Right cardiac atrium (tissue), 5 donors: ENCODE measurements around the gene MRFAP1. TPM values are rescaled to one million over a fixed set of nuclear protein-coding genes. Genes with fewer than 3 reads are reported as not detected.
A peak's percentile ranks its signal among the peaks of the same experiment; 100 is the strongest.
"Not testable (repeated sequence)": the region's sequence is repeated elsewhere in the genome, so short reads cannot be mapped to it uniquely, and the experiment has no call there.

Source experiments
- ATAC-seq, 2 donors: fragments of 200-7000 bp; cut with Tn5 transposase; one replicate each; pipeline versions ENCODE4 v1.8.0 to v1.9.1; 2020; ENCODE audit warnings: moderate library complexity in 2 of 2, mild to moderate bottlenecking in 1 of 2
- DNase-seq, 3 donors: peaks; one replicate each; pipeline ENCODE4 v3.0.0-alpha.2; 2020
- H3K27ac ChIP-seq: one replicate; pipeline ENCODE4 v1.5.1; 2013; ENCODE audit warnings: mild to moderate bottlenecking, low read length, control low read depth, moderate library complexity
- H3K27me3 ChIP-seq: one replicate; pipeline ENCODE4 v1.6.1; 2013; ENCODE audit not compliant: control insufficient read depth, insufficient read depth
- H3K4me1 ChIP-seq: one replicate; pipeline ENCODE4 v1.6.1; 2013; ENCODE audit warnings: low read length; ENCODE audit not compliant: control insufficient read depth, insufficient read depth
- H3K4me3 ChIP-seq: one replicate; pipeline ENCODE4 v1.5.1; 2013; ENCODE audit warnings: low read length, control low read depth
- H3K9me3 ChIP-seq: one replicate; pipeline ENCODE4 v1.6.1; 2013; ENCODE audit warnings: low read length; ENCODE audit not compliant: control insufficient read depth
- WGBS: extraction: QIAGEN DNeasy Blood & Tissue Kit; methylation state at CpG from one replicate; pipeline ENCODE4 v1.1.7; 2013; 5-methylcytosine and 5-hydroxymethylcytosine counted together
- intact Hi-C, 4 donors: fragments of 100-400 bp; cut with DNase I; formaldehyde crosslinking; loops; one replicate each; pipeline versions ENCODE4 v1.11.0 to v1.14.0; 2022 to 2023
- polyA plus RNA-seq: library from polyadenylated mRNA; stranded (reverse); fragments of 200-250 nt; gene quantifications from one replicate; pipeline ENCODE4 v1.2.3, GENCODE V29; 2013
- total RNA-seq, 4 donors: library from RNA; stranded (reverse); fragmentation: NEBNext Ultra II Directional; extraction: Animal tissue kit (Norgen Biotek cat#: 25700); gene quantifications; one replicate each; pipeline ENCODE4 v1.2.1, GENCODE V29; 2021
- donor health status: healthy with polysubstance abuse.
- donor health status: DM: no; HTN: yes; CAD: no.
- donor health status: DM: no; HTN: no; CAD: no.
- donor health status: DM: no; HTN: yes; CAD: no; lungs with severe emphysema.
- donor health status: DM: yes; HTN: yes; CAD: no.

MRFAP1 gene
- total and polyA plus RNA-seq, 5 donors = 250 to 335 (median 263) TPM

- Histone ChIP-seq H3K27ac (no peak overlapping the region), H3K27me3 (no peaks in the 10 kb centered on the region), H3K9me3 (no peaks in the 10 kb centered on the region), H3K4me3 (no peak overlapping the region), H3K4me1 (peaks cover 7% of the 10 kb centered on the region)
- DNase-seq (peak in 1 of 3 donors; percentile 41), ATAC-seq (no peak)
- WGBS = 96% methylated on average over 14 of the region's 14 CpGs
- intact Hi-C loops = no loop called here
Observed at GRCh38 chr4:6639137-6639680, 1.3 kb upstream of the MRFAP1 start.

- peak overlapping the region; percentile 83 for H3K27ac ChIP-seq
- intact Hi-C loops = no loop called here
- H3K4me3 ChIP-seq = peak overlapping the region; percentile 49
- peaks cover 7% of the 10 kb centered on the region for H3K4me1 ChIP-seq
- no peaks in the 10 kb centered on the region for H3K9me3 ChIP-seq
- under 1% methylated on average over 50 of the region's 50 CpGs for WGBS
- ATAC-seq (peak; percentile 56 to 85), DNase-seq (peak; percentile 63 to 74 (median 72))
- H3K27me3 ChIP-seq = no peaks in the 10 kb centered on the region
Observed at GRCh38 chr4:6641164-6641970, 882 bp downstream of the MRFAP1 start.

GRCh38 chr4:6641971-6642320 lies 1.5 kb downstream of the MRFAP1 start:
- no peaks in the 10 kb centered on the region for H3K9me3 ChIP-seq
- H3K4me1 ChIP-seq = peaks cover 7% of the 10 kb centered on the region
- no peaks in the 10 kb centered on the region for H3K27me3 ChIP-seq
- no peak for DNase-seq
- H3K27ac ChIP-seq = peak overlapping the region; percentile 10
- intact Hi-C loops = no loop called here
- 43% methylated on average over 5 of the region's 5 CpGs for WGBS
- H3K4me3 ChIP-seq = peak overlapping the region; percentile 49
- no peak for ATAC-seq

GRCh38 chr4:6643141-6643847 lies 2.8 kb downstream of the MRFAP1 start:
- WGBS = 67% methylated on average over 8 of the region's 8 CpGs
- Histone ChIP-seq H3K9me3 (no peaks in the 10 kb centered on the region), H3K27me3 (no peaks in the 10 kb centered on the region), H3K4me3 (no peak overlapping the region), H3K4me1 (peaks cover 7% of the 10 kb centered on the region), H3K27ac (peak overlapping the region; percentile 5)
- no peak for DNase-seq
- ATAC-seq = no peak
- intact Hi-C loops = no loop called here

GRCh38 chr4:6644792-6645530 lies 4.5 kb downstream of the MRFAP1 start:
- Histone ChIP-seq H3K9me3 (no peaks in the 10 kb centered on the region), H3K4me3 (no peak overlapping the region), H3K27me3 (no peaks in the 10 kb centered on the region), H3K27ac (no peak overlapping the region), H3K4me1 (peaks cover 7% of the 10 kb centered on the region)
- intact Hi-C loops = no loop called here
- DNase-seq (no peak), ATAC-seq (no peak)
- WGBS = 71% methylated on average over 5 of the region's 5 CpGs

- no peak overlapping the region for H3K4me3 ChIP-seq
- intact Hi-C loops = no loop called here
- no peaks in the 10 kb centered on the region for H3K9me3 ChIP-seq
- H3K4me1 ChIP-seq = peaks cover 5% of the 10 kb centered on the region
- no peaks in the 10 kb centered on the region for H3K27me3 ChIP-seq
- DNase-seq (no peak), ATAC-seq (no peak)
- no peak overlapping the region for H3K27ac ChIP-seq
- 84% methylated on average over 5 of the region's 5 CpGs for WGBS
Observed at GRCh38 chr4:6647169-6647568, 6.7 kb downstream of the MRFAP1 start.

- intact Hi-C loops = no loop called here
Observed at GRCh38 chr4:6647582-6648230, 7.2 kb downstream of the MRFAP1 start.

GRCh38 chr4:6649216-6649615 lies 8.7 kb downstream of the MRFAP1 start:
- Histone ChIP-seq H3K4me1 (no peaks in the 10 kb centered on the region), H3K27me3 (no peaks in the 10 kb centered on the region), H3K9me3 (no peaks in the 10 kb centered on the region), H3K4me3 (no peak overlapping the region), H3K27ac (no peak overlapping the region)
- intact Hi-C loops = no loop called here
- 88% methylated on average over 8 of the region's 8 CpGs for WGBS
- DNase-seq (no peak), ATAC-seq (no peak)

More at GRCh38 chr4:6647582-6648230, 7.2 kb downstream of the MRFAP1 start:
- no peaks in the 10 kb centered on the region for H3K27me3 ChIP-seq
- no peak overlapping the region for H3K4me3 ChIP-seq
- ATAC-seq = no peak
- no peaks in the 10 kb centered on the region for H3K9me3 ChIP-seq
- 48% methylated on average over 6 of the region's 6 CpGs for WGBS
- DNase-seq = no peak
- H3K4me1 ChIP-seq = peaks cover 4% of the 10 kb centered on the region
- H3K27ac ChIP-seq = no peak overlapping the region

GRCh38 chr4:6654211-6654610 lies 13.7 kb downstream of the MRFAP1 start:
- DNase-seq, H3K27me3 ChIP-seq, H3K27ac ChIP-seq, H3K4me1 ChIP-seq, H3K9me3 ChIP-seq, H3K4me3 ChIP-seq, ATAC-seq, intact Hi-C loops: not testable (repeated sequence)
- 44% methylated on average over 2 of the region's 3 CpGs for WGBS

- H3K4me1 ChIP-seq, H3K9me3 ChIP-seq, H3K27me3 ChIP-seq, intact Hi-C loops, DNase-seq, H3K4me3 ChIP-seq, ATAC-seq, H3K27ac ChIP-seq: not testable (repeated sequence)
- 89% methylated on average over 2 of the region's 2 CpGs for WGBS
Observed at GRCh38 chr4:6655291-6655690, 14.8 kb downstream of the MRFAP1 start.
